HEK293 (cell line): ENCODE measurements around the gene ADM5.
A peak's percentile ranks its signal among the peaks of the same experiment; 100 is the strongest.

Experiments
- CTCF ChIP-seq: fragments of 450-650 bp; formaldehyde crosslinking; IDR thresholded peaks from 2 replicates; pipeline ENCODE4 v1.5.1; 2016; ENCODE audit warnings: missing biosample characterization, missing genetic modification characterization
- FEZF1 ChIP-seq: fragments of 450-650 bp; formaldehyde crosslinking; IDR thresholded peaks from 2 replicates; pipeline ENCODE4 v1.5.1; 2016; ENCODE audit warnings: missing biosample characterization, missing genetic modification characterization
- GFI1B ChIP-seq: fragments of 450-650 bp; formaldehyde crosslinking; IDR thresholded peaks from 2 replicates; pipeline ENCODE4 v1.5.1; 2016; ENCODE audit warnings: missing biosample characterization, missing genetic modification characterization
- INSM2 ChIP-seq: fragments of 450-650 bp; formaldehyde crosslinking; IDR thresholded peaks from 2 replicates; pipeline ENCODE4 v1.5.1; 2016; ENCODE audit warnings: missing biosample characterization, missing genetic modification characterization
- KLF10 ChIP-seq: fragments of 450-650 bp; IDR thresholded peaks from 2 replicates; pipeline ENCODE4 v1.5.1; 2018; ENCODE audit warnings: missing biosample characterization, mild to moderate bottlenecking, missing genetic modification characterization
- KLF16 ChIP-seq: fragments of 450-650 bp; formaldehyde crosslinking; IDR thresholded peaks from 2 replicates; pipeline ENCODE4 v1.5.1; 2017; ENCODE audit warnings: missing biosample characterization, missing genetic modification characterization
- KLF7 ChIP-seq: fragments of 450-650 bp; formaldehyde crosslinking; IDR thresholded peaks from 2 replicates; pipeline ENCODE4 v1.5.1; 2016; ENCODE audit warnings: missing biosample characterization, missing genetic modification characterization, borderline replicate concordance
- KLF8 ChIP-seq: fragments of 450-650 bp; formaldehyde crosslinking; IDR thresholded peaks from 2 replicates; pipeline ENCODE4 v1.5.1; 2016; ENCODE audit warnings: missing biosample characterization, missing genetic modification characterization
- MYNN ChIP-seq: fragments of 450-650 bp; formaldehyde crosslinking; IDR thresholded peaks from 2 replicates; pipeline ENCODE4 v1.5.1; 2016; ENCODE audit warnings: missing biosample characterization, missing genetic modification characterization, borderline replicate concordance
- SETDB1 ChIP-seq: IDR thresholded peaks from one replicate; pipeline ENCODE4 v1.6.1; 2017; ENCODE audit warnings: mild to moderate bottlenecking, low read length, moderate library complexity, mixed read lengths; ENCODE audit not compliant: insufficient read length
- SP7 ChIP-seq: fragments of 450-650 bp; formaldehyde crosslinking; IDR thresholded peaks from 2 replicates; pipeline ENCODE4 v1.5.1; 2016; ENCODE audit warnings: missing biosample characterization, missing genetic modification characterization
- WT1 ChIP-seq: fragments of 450-650 bp; formaldehyde crosslinking; IDR thresholded peaks from 2 replicates; pipeline ENCODE4 v1.5.1; 2016; ENCODE audit warnings: missing biosample characterization, missing genetic modification characterization
- ZBTB20 ChIP-seq: fragments of 450-650 bp; formaldehyde crosslinking; IDR thresholded peaks from 2 replicates; pipeline ENCODE4 v1.5.1; 2016; ENCODE audit warnings: missing biosample characterization, missing genetic modification characterization
- ZBTB21 ChIP-seq: fragments of 450-650 bp; formaldehyde crosslinking; IDR thresholded peaks from 2 replicates; pipeline ENCODE4 v1.5.1; 2017; ENCODE audit warnings: missing biosample characterization, missing genetic modification characterization
- ZBTB48 ChIP-seq: fragments of 450-650 bp; formaldehyde crosslinking; IDR thresholded peaks from 2 replicates; pipeline ENCODE4 v1.5.1; 2016; ENCODE audit warnings: missing biosample characterization, missing genetic modification characterization
- ZBTB8A ChIP-seq: fragments of 450-650 bp; formaldehyde crosslinking; IDR thresholded peaks from 2 replicates; pipeline ENCODE4 v1.5.1; 2016; ENCODE audit warnings: missing biosample characterization, missing genetic modification characterization
- ZEB2 ChIP-seq: fragments of 450-650 bp; formaldehyde crosslinking; IDR thresholded peaks from 2 replicates; pipeline ENCODE4 v1.5.1; 2016; ENCODE audit warnings: missing biosample characterization, missing genetic modification characterization
- ZFP69B ChIP-seq: fragments of 450-650 bp; formaldehyde crosslinking; IDR thresholded peaks from 2 replicates; pipeline ENCODE4 v1.5.1; 2016; ENCODE audit warnings: missing biosample characterization, missing genetic modification characterization
- ZNF148 ChIP-seq: fragments of 450-650 bp; formaldehyde crosslinking; IDR thresholded peaks from 2 replicates; pipeline ENCODE4 v1.5.0; 2017; ENCODE audit warnings: missing biosample characterization, missing genetic modification characterization, borderline replicate concordance
- ZNF16 ChIP-seq: fragments of 450-650 bp; formaldehyde crosslinking; IDR thresholded peaks from 2 replicates; pipeline ENCODE4 v1.5.1; 2016; ENCODE audit warnings: low read depth, missing biosample characterization, missing genetic modification characterization
- ZNF184 ChIP-seq: fragments of 450-650 bp; IDR thresholded peaks from 2 replicates; pipeline ENCODE4 v1.5.1; 2018; ENCODE audit warnings: missing biosample characterization, mild to moderate bottlenecking, missing genetic modification characterization
- ZNF2 ChIP-seq: fragments of 450-650 bp; formaldehyde crosslinking; IDR thresholded peaks from 2 replicates; pipeline ENCODE4 v1.5.1; 2016; ENCODE audit warnings: missing biosample characterization, missing genetic modification characterization
- ZNF223 ChIP-seq: fragments of 450-650 bp; formaldehyde crosslinking; IDR thresholded peaks from 2 replicates; pipeline ENCODE4 v1.5.1; 2016; ENCODE audit warnings: missing biosample characterization, missing genetic modification characterization
- ZNF23 ChIP-seq: fragments of 450-650 bp; formaldehyde crosslinking; IDR thresholded peaks from 2 replicates; pipeline ENCODE4 v1.5.1; 2016; ENCODE audit warnings: missing biosample characterization, missing genetic modification characterization, borderline replicate concordance
- ZNF391 ChIP-seq: fragments of 450-650 bp; formaldehyde crosslinking; IDR thresholded peaks from 2 replicates; pipeline ENCODE4 v1.5.1; 2016; ENCODE audit warnings: low read depth, missing biosample characterization, missing genetic modification characterization, borderline replicate concordance
- ZNF514 ChIP-seq: fragments of 450-650 bp; formaldehyde crosslinking; IDR thresholded peaks from 2 replicates; pipeline ENCODE4 v1.5.1; 2016; ENCODE audit warnings: missing biosample characterization, missing genetic modification characterization
- ZNF530 ChIP-seq: fragments of 450-650 bp; formaldehyde crosslinking; IDR thresholded peaks from 2 replicates; pipeline ENCODE4 v1.5.1; 2016; ENCODE audit warnings: low read depth, missing biosample characterization, missing genetic modification characterization
- ZNF580 ChIP-seq: fragments of 450-650 bp; formaldehyde crosslinking; IDR thresholded peaks from 2 replicates; pipeline ENCODE4 v1.5.1; 2016; ENCODE audit warnings: missing biosample characterization, missing genetic modification characterization
- ZNF610 ChIP-seq: fragments of 450-650 bp; formaldehyde crosslinking; IDR thresholded peaks from 2 replicates; pipeline ENCODE4 v1.5.1; 2016; ENCODE audit warnings: missing biosample characterization, missing genetic modification characterization, borderline replicate concordance
- ZNF624 ChIP-seq: fragments of 450-650 bp; formaldehyde crosslinking; IDR thresholded peaks from 2 replicates; pipeline ENCODE4 v1.5.1; 2017; ENCODE audit warnings: missing biosample characterization, missing genetic modification characterization
- ZNF707 ChIP-seq: fragments of 450-650 bp; formaldehyde crosslinking; IDR thresholded peaks from 2 replicates; pipeline ENCODE4 v1.5.1; 2016; ENCODE audit warnings: missing biosample characterization, missing genetic modification characterization
- ZNF792 ChIP-seq: fragments of 450-650 bp; formaldehyde crosslinking; IDR thresholded peaks from 2 replicates; pipeline ENCODE4 v1.5.1; 2016; ENCODE audit warnings: missing biosample characterization, missing genetic modification characterization
- ZSCAN16 ChIP-seq: fragments of 450-650 bp; formaldehyde crosslinking; IDR thresholded peaks from 2 replicates; pipeline ENCODE4 v1.5.1; 2016; ENCODE audit warnings: missing biosample characterization, missing genetic modification characterization
- ZSCAN30 ChIP-seq: fragments of 450-650 bp; IDR thresholded peaks from 2 replicates; pipeline ENCODE4 v1.5.1; 2018; ENCODE audit warnings: missing biosample characterization, mild to moderate bottlenecking, missing genetic modification characterization, moderate library complexity
- ZSCAN5A ChIP-seq: fragments of 450-650 bp; formaldehyde crosslinking; IDR thresholded peaks from 2 replicates; pipeline ENCODE4 v1.5.1; 2016; ENCODE audit warnings: missing biosample characterization, missing genetic modification characterization

ADM5 gene

GRCh38 chr19:49641688-49642491 is 47.5 kb upstream of the ADM5 start, which contains the start of gene SCAF1 (continued):
- TF ChIP-seq CTCF (tag by site-specific recombination) (no peak), ZSCAN5A (tag by site-specific recombination) (no peak), ZNF391 (tag by site-specific recombination) (no peak; the same call in 1 of the 2 replicates), SP7 (tag by site-specific recombination) (peak; percentile 64), ZNF580 (tag by site-specific recombination) (peak; percentile 75), ZNF148 (tag by site-specific recombination) (no peak), ZNF707 (tag by site-specific recombination) (no peak), INSM2 (tag by site-specific recombination) (no peak), ZBTB48 (tag by site-specific recombination) (no peak), ZEB2 (tag by site-specific recombination) (peak; percentile 79), GFI1B (tag by site-specific recombination) (0 out of 2 replicates have a peak, but pooled peaks have one; percentile 3), ZFP69B (tag by site-specific recombination) (no peak), ZNF223 (tag by site-specific recombination) (no peak), ZNF16 (tag by site-specific recombination) (no peak), KLF10 (tag by site-specific recombination) (peak; percentile 87; the same call in 1 of the 2 replicates), ZBTB8A (tag by site-specific recombination) (peak; percentile 93), FEZF1 (tag by site-specific recombination) (no peak), ZSCAN30 (tag by site-specific recombination) (peak; percentile 42; the same call in 1 of the 2 replicates), ZNF184 (tag by site-specific recombination) (no peak), ZNF514 (tag by site-specific recombination) (no peak), ZBTB21 (tag by site-specific recombination) (peak; percentile 92), ZNF23 (tag by site-specific recombination) (no peak), ZSCAN16 (tag by site-specific recombination) (no peak), ZNF610 (tag by site-specific recombination) (no peak), SETDB1 (no peak), ZNF530 (tag by site-specific recombination) (no peak), ZNF624 (no peak), ZNF2 (tag by site-specific recombination) (no peak), MYNN (no peak), KLF16 (peak; percentile 98), KLF7 (peak; percentile 99), KLF8 (peak; percentile 100), ZBTB20 (peak; percentile 7), ZNF792 (tag by site-specific recombination) (no peak), WT1 (tag by site-specific recombination) (no peak)
